Measurements from ENCODE around the gene FGFRL1.

Gene FGFRL1

DNA sequence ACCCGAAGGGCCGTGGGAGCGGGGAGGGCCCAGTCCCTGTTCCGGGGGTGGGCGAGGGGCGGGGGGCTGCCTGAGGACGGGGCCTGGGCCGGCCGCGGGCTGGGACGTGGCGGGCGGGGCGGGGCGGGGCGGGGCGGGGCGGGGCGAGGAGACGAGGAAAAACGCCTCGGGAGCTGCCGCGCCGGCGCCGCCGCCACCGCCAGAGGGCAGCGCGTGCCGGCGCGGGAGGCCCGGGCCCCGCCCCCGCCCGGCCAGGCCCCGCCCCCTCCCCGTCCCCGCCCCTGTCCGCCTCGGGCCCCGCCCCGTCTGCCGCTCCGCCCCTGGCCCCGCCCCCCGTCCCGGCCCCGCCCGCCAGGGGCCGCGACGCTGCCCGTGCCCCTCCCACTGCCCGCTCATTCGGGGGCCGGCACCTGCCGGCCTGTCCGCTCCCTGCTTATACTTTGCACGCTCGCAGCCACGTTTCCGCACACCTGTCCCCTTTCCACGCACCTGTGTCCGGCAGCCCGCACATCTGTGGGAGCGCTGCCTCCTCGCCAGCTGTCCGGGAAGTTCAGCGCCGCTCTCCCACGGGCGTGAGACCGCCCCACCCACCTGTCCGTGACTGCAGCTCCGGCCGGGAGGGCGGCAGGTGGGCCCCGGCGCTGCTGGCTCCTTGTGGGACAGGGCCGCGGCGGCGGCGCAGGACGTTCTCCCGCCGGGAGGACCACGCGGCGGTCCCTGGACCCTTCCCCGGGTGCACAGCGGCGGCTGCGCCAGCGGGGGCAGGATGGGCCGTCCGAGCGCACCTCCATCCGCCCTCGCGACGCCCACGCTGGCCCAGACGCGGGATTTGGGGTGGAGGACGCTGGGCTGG is 1.7 kb upstream of the FGFRL1 start:
- DNase-seq: no peak

DNA sequence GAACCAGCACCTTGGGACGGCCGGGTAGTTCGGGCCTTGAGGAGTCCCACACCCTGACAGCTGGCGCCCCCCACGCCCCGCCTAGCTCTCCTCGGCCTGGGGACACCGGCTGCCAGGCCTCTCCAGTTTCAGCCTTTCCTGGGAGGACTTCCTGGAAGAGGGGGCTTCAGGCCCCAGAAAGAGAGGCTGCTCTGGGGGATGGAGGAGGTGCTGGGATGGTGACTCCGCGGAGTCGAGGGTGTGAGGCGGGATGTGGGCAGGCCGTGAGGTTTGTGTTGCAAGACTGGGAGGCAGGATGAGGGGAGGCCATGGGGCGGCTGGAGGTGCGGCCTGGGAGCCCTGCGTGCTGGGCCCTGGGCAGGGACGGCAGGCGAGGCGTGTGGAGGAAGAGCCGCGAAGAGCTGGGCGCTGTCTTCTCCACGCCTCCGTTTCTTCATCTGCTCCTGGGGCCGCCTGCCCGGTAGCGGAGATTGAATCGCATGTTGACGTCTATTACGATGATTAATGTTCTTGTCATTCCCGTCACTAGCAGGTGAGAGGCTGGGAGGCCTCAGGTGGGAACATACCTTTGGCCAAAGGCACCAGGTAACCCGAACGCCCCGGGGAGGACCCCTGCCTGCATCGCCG is 918 bp upstream of the FGFRL1 start:
- DNase-seq: no peak

DNA sequence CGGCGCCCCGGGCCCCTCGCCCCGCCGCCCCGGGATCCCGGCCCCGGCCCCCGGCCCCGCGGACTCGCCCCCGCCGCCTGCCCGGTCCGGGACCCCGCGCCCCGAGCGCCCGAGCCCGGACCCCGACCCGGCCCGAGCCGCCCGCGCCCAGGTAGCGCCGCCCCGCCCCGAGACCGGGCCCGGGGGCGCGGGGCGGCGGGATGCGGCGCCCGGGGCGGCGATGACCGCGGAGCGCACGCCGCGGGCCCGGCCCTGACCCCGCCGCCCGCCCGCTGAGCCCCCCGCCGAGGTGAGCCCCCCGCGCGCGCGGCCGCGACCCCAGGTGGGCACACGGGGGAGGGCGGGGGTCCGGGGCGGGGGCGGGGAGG is 224 bp downstream of the FGFRL1 start:
- no peak for DNase-seq

DNA sequence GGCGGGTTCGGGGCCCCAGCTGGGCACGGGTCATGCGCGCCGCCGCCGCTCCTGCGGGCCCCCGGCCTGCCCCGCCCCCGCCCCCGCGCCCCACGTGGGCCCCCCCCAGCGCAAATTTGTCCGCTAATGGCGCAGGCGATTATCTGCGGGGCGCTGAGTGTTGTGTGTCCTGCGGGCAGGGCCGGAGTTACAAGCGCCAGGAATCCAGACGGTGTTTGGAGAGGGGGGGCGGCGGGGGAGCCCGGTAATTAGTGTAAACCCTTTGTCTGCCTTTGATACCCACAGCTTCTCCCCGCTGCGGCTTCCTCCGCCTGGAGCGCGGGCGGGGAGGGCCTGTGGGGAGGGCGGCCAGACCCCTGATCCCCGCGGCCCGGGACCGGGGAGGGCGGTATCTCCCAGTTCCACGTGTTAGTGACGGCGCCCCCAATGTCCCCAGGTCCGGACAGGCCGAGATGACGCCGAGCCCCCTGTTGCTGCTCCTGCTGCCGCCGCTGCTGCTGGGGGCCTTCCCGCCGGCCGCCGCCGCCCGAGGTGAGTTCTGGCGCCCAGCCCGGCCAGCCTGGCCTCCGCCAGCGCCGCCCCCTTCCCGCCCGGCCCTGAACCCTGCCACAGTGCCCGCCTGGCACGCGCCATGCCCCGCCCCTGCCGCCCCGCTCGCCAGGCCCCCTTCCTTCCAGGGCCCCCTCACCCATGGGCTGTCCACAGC is 761 bp downstream of the FGFRL1 start:
- peak; percentile 11 for DNase-seq

DNA sequence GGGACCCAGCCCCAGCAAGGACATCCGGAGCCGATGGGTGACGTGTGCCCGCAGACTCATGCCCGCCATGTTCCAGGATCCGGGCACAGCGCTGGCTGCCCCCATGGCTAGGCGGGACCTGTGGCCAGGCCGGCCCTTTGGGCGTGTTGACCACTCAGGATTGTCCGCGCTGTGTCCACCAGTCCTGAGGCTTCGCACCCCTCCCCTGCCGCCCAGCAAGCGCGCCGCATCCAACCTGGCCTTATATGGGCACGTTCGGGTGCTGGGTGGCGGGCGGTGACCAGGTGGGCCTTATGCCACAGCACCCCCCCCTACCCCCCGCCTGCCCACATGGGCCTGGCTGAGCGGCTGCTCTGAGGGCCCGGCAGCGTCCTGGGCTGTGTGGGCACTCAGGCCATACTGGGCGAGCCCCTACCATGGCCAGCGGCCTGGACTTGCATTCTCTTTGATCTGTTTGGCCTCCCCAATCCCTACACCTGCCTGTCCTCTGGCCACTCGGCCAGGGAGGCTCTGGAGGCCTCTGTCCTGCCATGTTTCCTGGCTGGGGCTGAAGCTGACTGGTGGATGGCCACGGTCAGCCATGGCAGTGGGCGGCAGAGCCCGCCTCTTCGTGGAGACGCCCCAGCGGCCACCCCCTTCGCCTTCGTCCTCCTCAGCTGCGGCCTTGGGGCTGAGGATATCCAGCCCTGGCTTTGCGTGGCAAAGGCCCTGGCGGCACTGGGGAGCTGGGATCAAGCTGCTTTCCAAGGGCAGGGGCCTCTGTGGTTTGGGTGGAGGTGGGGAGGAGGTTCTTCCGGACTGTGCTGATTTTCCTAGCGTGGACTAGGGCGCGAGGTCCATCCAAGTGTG is 2.0 kb downstream of the FGFRL1 start:
- DNase-seq: no peak

DNA sequence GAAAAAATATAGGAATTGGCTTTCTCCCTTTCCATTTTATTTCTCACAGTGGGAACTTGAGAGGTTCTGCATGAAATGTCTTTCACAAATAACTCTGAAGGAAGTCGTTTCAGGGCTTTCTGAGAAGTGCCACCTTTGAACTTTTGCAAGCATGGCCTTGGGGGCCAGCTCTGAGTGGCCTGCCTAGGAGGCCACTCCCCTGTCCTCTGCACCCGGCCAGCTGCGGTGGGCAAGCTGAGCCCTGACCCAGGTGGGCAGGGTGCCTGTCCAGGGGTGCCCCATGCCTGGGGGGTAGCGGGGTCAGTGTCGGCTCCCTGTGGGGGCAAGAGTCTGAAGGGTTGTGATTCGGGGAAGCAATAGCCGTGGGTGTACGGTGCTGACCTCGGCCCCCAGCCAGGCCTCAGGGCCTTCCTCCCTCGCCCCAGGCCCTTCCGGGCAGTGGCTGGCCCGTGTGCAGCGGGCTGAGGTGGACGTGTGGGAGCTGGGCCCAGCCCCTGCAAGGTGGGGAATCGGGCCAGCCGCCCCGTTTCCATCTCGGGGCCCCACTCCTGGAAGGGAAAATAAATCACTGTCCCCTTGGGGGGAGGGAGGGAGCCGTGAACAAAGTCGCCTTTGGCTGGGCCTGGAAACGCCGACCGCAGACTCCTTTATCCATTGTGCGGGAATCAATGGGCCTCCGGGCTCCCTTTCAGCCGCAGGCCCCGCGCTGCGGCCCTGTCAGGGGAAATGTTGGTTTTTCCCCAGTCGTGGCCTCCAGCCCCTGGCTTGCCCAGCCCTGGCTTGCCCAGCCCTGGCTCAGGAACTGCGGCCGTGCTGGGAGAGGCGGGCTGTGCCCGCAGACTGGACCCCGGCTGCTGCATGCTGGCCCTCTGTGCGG is 3.1 kb downstream of the FGFRL1 start:
- no peak for DNase-seq

DNA sequence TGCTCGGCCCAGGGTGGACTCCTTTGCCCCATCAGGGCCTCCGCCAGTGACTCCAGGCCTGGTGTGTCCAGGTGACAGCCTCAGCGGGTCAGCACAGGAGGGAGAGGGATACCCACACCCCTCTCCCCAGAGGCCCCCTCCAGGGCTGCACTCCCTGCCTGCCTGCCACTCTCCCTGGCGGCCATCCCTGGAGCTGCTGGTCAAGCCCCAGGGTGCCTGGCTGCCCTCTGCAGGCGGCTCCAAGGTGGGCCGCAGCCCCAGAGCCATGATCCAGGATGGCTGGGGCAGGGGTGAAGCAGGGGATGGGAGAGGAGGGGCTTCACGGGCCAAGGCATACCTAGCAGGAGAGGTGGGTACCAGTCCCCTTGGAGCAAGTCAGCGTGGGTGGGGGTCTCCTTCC is 3.8 kb downstream of the FGFRL1 start:
- no peak for DNase-seq

DNA sequence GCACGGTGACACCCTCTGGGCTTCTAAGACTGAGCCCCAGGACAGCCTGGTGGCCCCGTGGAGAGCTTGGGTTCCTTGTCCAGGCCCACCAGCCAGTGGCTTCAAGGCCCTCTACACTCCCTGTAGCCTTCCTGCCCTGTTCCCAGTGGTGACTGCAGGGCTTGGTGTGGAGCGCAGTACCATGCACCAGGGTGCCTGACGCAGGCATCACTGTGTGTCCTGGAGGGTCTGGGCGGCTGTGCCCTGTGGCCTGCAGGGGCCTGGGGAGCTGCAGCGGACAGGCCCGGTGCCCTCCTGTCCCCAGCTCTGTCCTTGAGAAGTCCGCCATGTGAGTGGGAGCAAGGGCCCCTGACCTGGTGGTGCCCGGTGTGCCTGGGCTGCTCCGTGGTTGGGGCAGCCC is 4.3 kb downstream of the FGFRL1 start:
- DNase-seq: no peak

DNA sequence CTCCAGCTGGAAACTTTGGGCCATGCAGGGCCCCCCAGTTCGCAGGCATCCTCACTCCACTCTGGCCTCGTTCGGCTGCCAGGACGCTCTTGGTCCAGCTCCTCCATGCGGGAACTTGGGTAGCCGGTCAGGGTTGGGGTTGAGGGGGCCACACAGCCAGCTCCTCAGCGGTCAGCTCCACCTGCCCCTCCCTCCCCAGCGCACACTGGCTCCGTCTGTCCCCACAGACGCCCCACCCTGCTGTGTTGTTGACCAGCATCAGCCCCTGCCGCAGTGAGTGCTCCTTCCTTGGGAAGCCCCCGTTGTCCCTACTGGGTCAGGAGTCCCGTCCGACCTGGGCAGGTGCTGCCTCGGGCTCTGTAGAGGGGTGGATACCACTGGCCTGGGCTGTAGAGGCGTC is 5.8 kb downstream of the FGFRL1 start:
- DNase-seq: no peak

DNA sequence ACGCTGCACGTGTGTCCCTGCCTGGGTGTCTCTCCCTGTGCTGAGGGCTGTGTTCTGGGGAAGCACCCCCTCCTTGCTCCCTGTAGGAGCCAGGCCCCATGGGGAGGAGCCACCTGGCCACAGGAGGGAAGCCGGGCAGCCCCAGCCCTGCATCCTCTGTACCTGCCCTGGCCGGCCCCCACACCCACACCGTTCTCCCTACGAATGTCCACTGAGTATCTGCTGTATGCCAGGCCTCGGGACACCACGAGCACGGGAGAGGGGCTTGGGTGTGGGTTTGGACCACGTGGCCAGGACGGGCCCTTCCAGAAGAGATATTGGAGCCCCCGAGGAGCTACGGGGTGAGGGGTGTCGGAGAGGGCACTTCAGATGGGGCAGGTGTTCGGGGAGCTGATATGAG is 6.3 kb downstream of the FGFRL1 start:
- no peak for DNase-seq

DNA sequence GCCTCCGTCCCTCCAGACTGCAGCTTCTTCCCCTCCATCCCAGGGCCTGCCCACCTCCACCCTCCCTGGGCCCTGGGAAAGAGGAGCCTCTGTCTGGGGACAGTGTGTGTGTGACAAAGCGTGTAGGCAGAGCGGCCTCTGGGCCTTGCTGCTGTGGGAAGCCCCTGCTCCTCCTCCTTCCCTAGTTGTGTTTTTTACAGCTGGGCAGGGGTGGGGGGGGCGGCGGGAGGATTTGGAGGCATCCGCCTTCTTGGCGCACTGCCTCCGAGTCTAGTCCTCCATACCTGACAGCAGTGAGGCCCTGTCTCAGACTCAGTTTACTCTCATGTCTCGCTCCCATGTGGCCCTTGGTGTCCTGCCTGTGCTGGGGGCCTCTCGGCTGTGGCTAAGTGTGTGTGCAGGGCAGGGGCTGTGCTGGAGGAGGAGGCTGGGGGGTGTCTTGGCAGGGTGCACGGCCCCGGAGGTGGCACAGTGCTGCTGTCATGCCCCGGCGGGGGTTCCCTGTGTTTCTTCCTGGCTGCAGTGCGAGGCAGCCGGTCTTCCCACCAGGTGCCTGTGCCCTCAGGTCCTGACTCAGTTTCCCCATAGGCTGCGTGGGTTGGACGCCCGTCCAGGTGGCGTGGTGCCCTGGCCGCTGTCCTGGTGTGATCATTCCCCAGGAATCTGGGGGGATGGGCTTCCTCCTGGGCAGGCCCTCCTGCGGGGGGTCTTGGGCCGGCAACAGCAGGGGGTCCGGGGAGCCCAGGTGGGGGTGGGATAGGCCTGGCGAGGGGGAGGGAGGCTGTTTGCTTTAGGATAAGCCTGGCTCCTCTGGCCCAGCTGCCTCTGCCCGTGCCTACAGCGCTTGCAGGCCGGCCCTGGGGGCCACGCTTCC is 7.0 kb downstream of the FGFRL1 start:
- no peak for DNase-seq

DNA sequence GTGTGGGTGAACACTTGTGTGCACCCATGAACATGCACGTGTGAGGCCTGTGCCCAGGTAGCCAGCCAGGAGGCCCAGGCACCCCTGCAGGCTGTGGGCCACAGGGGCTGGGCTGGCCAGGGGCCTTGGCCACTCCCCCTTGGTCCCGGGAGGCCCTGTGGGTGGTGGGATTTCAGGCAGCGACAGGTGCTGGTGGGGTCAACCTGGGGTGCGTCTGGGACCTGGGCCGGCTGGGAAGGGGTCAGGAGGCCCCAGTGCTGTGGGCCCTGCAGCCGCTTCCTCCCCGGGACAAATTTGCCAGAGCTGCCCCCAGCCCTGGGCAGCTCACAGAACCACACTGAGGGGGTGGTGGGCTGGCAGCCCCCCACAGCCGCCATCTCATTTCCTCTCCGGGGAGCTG is 7.9 kb downstream of the FGFRL1 start:
- no peak for DNase-seq

DNA sequence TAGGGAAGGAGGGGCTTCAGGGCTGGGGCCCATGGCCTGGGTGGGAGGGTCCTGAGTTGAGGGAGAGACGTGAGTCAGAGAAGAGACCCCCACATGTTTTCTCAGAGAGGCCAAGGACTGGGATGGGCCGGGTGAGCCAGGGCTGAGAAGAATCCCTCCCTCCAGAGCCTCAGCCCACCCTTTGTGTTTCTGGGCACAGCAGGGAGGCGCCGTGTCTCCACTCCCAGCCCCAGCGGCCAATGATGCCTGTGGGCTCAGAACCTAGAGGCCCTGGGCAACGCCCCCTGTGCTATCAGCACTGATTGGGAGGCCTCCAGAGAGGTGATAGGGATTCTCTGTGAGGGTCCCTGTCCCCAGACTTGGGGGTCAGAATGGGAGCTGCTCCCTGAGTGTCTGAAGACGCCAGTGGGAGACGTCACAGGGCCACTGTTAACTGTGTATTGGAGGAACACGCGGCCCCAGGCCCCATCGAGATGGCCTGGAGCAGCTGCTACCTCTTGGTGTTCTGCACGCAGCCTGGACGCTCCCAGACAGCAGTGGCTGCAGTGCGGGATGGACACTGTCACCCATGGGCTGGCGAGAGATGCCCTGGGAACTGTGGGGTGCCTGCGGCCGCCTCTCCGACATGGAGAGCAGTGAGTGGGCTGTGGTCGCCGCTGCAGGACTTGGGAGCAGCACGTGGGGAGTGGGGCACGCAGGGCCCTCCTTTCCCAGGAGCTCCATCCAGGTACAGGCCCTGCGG is 8.5 kb downstream of the FGFRL1 start:
- DNase-seq: no peak

DNA sequence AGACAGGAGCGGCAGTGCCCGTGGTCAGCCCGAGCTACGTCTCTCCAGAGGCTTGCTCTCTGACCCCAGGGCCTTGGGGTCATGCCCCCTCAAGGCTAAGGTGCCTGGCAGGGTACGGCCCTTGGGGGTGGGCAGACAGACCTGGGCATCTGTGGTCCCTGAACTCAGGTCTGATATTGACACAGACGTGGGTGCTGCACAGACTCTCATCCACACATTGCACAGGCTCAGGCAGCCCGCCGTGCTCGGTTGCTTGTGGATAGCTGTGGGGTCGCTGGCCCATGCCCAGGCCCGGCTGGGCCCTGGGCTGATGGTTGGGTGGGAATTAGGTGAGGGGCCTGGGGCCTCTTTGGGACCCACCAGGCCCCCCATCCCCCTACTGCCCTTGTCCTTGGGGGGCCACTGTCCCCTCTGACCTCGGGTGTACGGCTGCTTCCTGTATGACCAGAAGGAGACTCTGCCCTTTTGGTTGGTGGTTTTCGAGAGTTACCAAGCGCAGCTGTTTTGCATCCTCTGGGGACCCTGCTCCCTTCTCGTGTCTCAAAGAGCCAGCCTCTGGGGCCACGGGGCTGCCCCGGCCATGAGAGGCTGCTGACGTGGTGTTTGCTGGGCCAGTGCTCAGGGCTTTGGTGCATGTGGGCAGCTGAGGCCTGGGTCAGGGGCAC is 10.1 kb downstream of the FGFRL1 start:
- no peak for DNase-seq

DNA sequence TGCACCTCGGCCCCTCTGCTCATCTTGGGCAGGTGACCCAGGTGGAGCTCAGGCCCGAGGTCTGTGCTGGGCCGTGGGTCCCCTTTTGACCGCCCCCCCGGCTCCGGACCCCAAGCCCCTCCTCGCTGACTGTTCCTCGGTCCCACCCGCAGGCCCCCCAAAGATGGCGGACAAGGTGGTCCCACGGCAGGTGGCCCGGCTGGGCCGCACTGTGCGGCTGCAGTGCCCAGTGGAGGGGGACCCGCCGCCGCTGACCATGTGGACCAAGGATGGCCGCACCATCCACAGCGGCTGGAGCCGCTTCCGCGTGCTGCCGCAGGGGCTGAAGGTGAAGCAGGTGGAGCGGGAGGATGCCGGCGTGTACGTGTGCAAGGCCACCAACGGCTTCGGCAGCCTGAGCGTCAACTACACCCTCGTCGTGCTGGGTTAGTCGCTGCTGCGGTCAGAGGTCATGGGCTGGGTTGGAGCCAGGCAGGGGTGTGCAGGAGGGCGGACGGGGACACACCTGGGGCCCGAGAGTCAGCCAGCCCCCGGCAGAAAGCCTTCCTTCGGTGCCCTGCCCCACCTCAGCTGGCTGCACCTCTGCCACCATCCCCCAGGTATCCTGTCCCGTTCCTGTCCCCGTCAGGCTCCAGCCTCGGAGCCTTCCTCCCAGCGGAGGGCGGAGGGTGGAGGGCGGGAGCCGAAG is 10.8 kb downstream of the FGFRL1 start:
- DNase-seq: no peak

DNA sequence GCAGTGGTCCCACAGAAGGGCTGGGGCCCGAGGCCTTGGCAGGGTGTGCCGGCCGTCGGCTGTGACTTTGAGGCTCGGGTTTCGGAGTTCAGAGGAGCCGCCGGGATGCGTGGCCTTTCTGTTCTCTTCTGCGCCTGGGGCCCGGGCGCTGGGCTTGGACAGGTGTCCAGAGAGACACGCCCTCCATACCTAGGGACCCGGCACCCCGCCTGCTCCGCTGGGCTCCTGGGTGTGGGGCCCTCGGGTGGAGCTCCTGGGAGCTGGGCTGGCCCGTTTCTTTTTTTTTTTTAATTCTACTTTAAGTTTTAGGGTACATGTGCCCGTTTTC is 11.3 kb downstream of the FGFRL1 start:
- DNase-seq: no peak

DNA sequence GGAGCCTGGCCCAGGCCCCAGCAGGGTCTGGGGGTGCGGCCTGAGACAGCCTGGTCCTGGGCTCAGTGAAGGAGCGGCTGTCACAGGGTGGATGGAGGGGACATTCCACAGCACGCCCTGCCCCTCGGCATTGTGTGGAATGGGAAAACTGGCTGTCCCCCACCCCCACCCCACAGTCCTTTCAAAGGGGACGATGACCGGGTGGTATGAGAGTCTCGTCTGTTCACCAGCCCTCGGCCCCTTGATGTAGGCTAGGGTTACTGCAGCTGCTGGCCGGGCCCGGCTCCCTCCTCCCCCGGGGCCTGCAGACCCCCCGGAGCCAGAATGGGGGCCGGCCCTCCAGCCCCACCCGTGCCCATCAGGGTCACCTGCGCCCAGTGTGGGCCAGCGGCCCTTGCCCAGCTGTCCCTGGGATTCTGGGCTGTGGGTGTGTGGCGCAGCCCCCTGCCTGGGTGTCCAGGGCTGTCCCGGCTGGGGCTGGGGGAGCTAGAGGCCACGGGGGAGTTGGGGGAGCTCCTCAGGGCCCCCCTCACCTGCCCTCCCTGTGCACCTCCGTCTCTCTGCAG is 11.7 kb downstream of the FGFRL1 start:
- no peak for DNase-seq

DNA sequence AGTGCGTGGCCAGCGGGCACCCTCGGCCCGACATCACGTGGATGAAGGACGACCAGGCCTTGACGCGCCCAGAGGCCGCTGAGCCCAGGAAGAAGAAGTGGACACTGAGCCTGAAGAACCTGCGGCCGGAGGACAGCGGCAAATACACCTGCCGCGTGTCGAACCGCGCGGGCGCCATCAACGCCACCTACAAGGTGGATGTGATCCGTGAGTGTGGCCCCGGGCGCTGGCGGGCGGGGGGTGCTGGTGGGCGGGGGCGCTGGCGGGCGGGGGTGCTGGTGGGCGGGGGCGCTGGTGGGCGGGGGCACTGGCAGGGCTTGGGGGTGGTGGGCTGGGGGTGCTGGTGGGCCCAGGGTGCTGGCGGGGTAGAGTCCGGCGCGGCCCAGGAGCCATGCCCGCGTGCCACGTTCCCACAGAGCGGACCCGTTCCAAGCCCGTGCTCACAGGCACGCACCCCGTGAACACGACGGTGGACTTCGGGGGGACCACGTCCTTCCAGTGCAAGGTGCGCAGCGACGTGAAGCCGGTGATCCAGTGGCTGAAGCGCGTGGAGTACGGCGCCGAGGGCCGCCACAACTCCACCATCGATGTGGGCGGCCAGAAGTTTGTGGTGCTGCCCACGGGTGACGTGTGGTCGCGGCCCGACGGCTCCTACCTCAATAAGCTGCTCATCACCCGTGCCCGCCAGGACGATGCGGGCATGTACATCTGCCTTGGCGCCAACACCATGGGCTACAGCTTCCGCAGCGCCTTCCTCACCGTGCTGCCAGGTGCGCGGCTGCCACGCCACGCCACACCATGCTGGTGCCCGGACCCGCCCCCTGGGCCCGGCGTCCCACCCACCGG is 12.7 kb downstream of the FGFRL1 start:
- no peak for DNase-seq
